Glutamatergic neuron (in vitro differentiated cells): ENCODE data around the gene BTNL8. TPM values are rescaled to one million over a fixed set of nuclear protein-coding genes. Genes with fewer than 3 reads are reported as not detected.

ENCODE experiments used
- DNase-seq: peaks from one replicate; pipeline ENCODE4 v3.0.0; 2022
- H3K27ac Mint-ChIP-seq: one replicate; pipeline ENCODE4 v1.8.0; 2020; ENCODE audit warnings: mild to moderate bottlenecking, mixed read lengths, inconsistent platforms; ENCODE audit not compliant: unreplicated experiment
- H3K27me3 Mint-ChIP-seq: one replicate; pipeline ENCODE4 v1.8.0; 2020; ENCODE audit warnings: mild to moderate bottlenecking, moderate library complexity, mixed read lengths, inconsistent platforms; ENCODE audit not compliant: unreplicated experiment
- H3K36me3 Mint-ChIP-seq: one replicate; pipeline ENCODE4 v1.8.0; 2020; ENCODE audit warnings: mild to moderate bottlenecking, mixed read lengths, inconsistent platforms; ENCODE audit not compliant: unreplicated experiment
- H3K4me1 Mint-ChIP-seq: one replicate; pipeline ENCODE4 v1.8.0; 2020; ENCODE audit warnings: mild to moderate bottlenecking, low read depth, mixed read lengths, inconsistent platforms; ENCODE audit not compliant: unreplicated experiment
- H3K4me3 Mint-ChIP-seq: one replicate; pipeline ENCODE4 v1.8.0; 2020; ENCODE audit warnings: mild to moderate bottlenecking, mixed read lengths, inconsistent platforms; ENCODE audit not compliant: unreplicated experiment
- H3K9me3 Mint-ChIP-seq: one replicate; pipeline ENCODE4 v1.8.0; 2020; ENCODE audit warnings: mild to moderate bottlenecking, moderate library complexity, mixed read lengths, inconsistent platforms; ENCODE audit not compliant: unreplicated experiment
- total RNA-seq: library from RNA; stranded (reverse); fragmentation: NEBNext Ultra II Directional; extraction: Animal tissue kit (Norgen Biotek cat#: 25700); gene quantifications from one replicate; pipeline ENCODE4 v1.2.1, GENCODE V29; 2021; ENCODE audit not compliant: unreplicated experiment
- TF ChIP-seq, protein P1 (sequence below): fragments of 200-600 bp; sonication (generic); IDR thresholded peaks from one replicate; pipeline ENCODE4 v1.5.0; 2021; ENCODE audit not compliant: partially characterized antibody, unreplicated experiment

BTNL8 gene
- total RNA-seq, 1 donor from 2014 or later = not detected

DNA sequence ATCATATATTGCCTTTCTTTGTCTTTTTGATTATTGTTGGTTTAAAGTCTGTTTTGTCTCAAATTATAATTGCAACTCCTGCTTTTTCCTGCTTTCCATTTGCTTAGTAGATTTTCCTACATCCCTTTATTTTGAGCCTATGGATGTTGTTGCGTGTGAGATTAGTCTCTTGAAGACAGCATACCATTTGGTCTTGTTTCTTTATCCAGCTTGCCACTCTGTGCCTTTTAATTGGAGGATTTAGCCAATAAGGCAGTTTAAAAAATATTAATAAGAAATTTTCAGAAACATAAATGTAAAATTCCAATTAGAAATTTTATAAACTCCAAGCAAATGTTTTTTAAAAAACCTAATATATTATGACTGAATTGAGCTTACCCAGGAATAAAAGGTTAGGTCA, 24.0 kb downstream of the BTNL8 start:
- H3K4me3 Mint-ChIP-seq = no peak overlapping the region
- H3K36me3 Mint-ChIP-seq = peaks cover 21% of the 10 kb centered on the region
- no peak for DNase-seq
- no peak overlapping the region for H3K27ac Mint-ChIP-seq
- H3K9me3 Mint-ChIP-seq = peaks cover 11% of the 10 kb centered on the region
- H3K4me1 Mint-ChIP-seq = no peaks in the 10 kb centered on the region
- no peaks in the 10 kb centered on the region for H3K27me3 Mint-ChIP-seq
- TF ChIP-seq, protein P1, sequence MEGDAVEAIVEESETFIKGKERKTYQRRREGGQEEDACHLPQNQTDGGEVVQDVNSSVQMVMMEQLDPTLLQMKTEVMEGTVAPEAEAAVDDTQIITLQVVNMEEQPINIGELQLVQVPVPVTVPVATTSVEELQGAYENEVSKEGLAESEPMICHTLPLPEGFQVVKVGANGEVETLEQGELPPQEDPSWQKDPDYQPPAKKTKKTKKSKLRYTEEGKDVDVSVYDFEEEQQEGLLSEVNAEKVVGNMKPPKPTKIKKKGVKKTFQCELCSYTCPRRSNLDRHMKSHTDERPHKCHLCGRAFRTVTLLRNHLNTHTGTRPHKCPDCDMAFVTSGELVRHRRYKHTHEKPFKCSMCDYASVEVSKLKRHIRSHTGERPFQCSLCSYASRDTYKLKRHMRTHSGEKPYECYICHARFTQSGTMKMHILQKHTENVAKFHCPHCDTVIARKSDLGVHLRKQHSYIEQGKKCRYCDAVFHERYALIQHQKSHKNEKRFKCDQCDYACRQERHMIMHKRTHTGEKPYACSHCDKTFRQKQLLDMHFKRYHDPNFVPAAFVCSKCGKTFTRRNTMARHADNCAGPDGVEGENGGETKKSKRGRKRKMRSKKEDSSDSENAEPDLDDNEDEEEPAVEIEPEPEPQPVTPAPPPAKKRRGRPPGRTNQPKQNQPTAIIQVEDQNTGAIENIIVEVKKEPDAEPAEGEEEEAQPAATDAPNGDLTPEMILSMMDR = no peak

- Mint-ChIP-seq H3K4me3 (no peak overlapping the region), H3K27ac (no peak overlapping the region), H3K27me3 (no peaks in the 10 kb centered on the region), H3K36me3 (peaks cover 20% of the 10 kb centered on the region), H3K4me1 (no peaks in the 10 kb centered on the region), H3K9me3 (peaks cover 5% of the 10 kb centered on the region)
- TF ChIP-seq, protein P1 = no peak
- DNase-seq = no peak
Observed at GRCh38 chr5:180932660-180933059, 33.7 kb downstream of the BTNL8 start.

DNA sequence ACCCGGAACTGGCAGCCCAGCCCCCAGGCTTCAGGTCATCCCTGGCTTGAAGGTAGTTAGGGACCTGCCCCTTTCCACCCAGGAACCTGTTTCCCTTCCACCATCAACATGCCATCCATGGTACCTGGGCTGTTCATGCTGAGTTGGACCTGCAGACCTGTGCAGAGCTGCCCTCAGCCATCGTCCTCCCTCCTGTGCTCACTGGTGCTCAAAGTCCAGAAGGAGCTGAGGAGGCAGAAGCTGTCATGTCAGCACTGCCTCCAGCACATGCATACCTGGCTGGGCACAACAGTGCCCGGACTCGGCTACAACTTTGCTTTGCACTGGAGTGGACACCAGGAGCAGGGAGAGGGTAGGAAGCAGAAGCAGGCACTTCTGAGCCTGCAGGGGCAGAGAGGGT, 36.2 kb downstream of the BTNL8 start:
- H3K4me1 Mint-ChIP-seq = no peaks in the 10 kb centered on the region
- peaks cover 11% of the 10 kb centered on the region for H3K9me3 Mint-ChIP-seq
- H3K36me3 Mint-ChIP-seq = peaks cover 24% of the 10 kb centered on the region
- H3K4me3 Mint-ChIP-seq = no peak overlapping the region
- no peak for DNase-seq
- TF ChIP-seq, protein P1 = no peak
- no peak overlapping the region for H3K27ac Mint-ChIP-seq
- H3K27me3 Mint-ChIP-seq = no peaks in the 10 kb centered on the region

DNA sequence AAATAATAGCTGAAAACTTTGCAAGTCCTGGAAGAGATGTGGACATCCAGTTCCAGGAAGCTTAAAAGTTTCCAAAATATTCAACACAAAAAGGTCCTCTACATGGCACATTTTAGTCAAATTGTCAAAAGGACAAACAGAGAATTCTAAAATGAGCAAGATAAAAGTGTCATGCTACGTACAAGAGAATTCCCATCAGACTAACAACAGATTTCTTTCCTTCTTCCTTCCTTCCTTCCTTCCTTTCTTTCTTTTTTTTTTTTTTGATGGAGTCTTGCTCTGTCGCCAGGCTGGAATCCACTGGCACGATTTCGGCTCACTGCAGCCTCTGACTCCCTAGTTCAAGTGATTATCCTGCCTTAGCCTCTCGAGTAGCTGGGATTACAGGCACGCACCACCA, 39.3 kb downstream of the BTNL8 start:
- TF ChIP-seq, protein P1 = no peak
- Mint-ChIP-seq H3K27ac (no peak overlapping the region), H3K4me3 (no peak overlapping the region), H3K36me3 (peaks cover 27% of the 10 kb centered on the region), H3K27me3 (peaks cover 3% of the 10 kb centered on the region), H3K9me3 (peaks cover 11% of the 10 kb centered on the region), H3K4me1 (no peaks in the 10 kb centered on the region)
- DNase-seq = no peak

DNA sequence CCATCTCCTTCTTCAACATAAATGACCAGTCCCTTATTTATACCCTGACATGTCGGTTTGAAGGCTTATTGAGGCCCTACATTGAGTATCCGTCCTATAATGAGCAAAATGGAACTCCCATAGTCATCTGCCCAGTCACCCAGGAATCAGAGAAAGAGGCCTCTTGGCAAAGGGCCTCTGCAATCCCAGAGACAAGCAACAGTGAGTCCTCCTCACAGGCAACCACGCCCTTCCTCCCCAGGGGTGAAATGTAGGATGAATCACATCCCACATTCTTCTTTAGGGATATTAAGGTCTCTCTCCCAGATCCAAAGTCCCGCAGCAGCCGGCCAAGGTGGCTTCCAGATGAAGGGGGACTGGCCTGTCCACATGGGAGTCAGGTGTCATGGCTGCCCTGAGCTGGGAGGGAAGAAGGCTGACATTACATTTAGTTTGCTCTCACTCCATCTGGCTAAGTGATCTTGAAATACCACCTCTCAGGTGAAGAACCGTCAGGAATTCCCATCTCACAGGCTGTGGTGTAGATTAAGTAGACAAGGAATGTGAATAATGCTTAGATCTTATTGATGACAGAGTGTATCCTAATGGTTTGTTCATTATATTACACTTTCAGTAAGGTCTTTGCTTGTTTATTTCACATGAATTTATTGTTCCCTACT, 51.5 kb downstream of the BTNL8 start:
- Mint-ChIP-seq H3K4me1 (no peaks in the 10 kb centered on the region), H3K36me3 (no peaks in the 10 kb centered on the region), H3K9me3 (no peaks in the 10 kb centered on the region), H3K4me3 (no peak overlapping the region), H3K27me3 (no peaks in the 10 kb centered on the region), H3K27ac (no peak overlapping the region)
- DNase-seq = no peak
- TF ChIP-seq, protein P1 = no peak
